OCI-LY3 (cell line): Measurements from ENCODE around the gene BHLHE23.

Experiments used
- H2AFZ ChIP-seq: fragments of 200-600, 300-600 bp; shearing (Covaris generic); 2 replicates; pipeline ENCODE4 v1.6.0; 2014; ENCODE audit warnings: antibody characterized with exemption, low read depth, low read length
- H3K27ac ChIP-seq: fragments of 200-600, 300-600 bp; sonication (generic); 2 replicates; pipeline ENCODE4 v1.5.1; 2014; ENCODE audit warnings: mild to moderate bottlenecking, low read length, moderate library complexity, mixed read lengths
- H3K27me3 ChIP-seq: fragments of 200-600, 300-600 bp; sonication (generic); 2 replicates; pipeline ENCODE4 v1.6.1; 2014; ENCODE audit warnings: low read depth, low read length, mixed read lengths
- H3K36me3 ChIP-seq: fragments of 200-600, 300-600 bp; sonication (generic); replicated peaks from 2 replicates; pipeline ENCODE3; 2014; ENCODE audit warnings: low read depth, low read length, mixed read lengths
- H3K4me1 ChIP-seq: fragments of 300-600, 200-600 bp; sonication (generic); 2 replicates; pipeline ENCODE4 v1.6.1; 2014; ENCODE audit warnings: low read length, mixed read lengths
- H3K4me2 ChIP-seq: fragments of 200-600, 300-600 bp; sonication (generic); 2 replicates; pipeline ENCODE4 v1.6.1; 2014; ENCODE audit warnings: low read length, mixed read lengths
- H3K4me3 ChIP-seq: fragments of 300-600, 200-600 bp; sonication (generic); 2 replicates; pipeline ENCODE4 v1.5.1; 2014; ENCODE audit warnings: antibody characterized with exemption, mild to moderate bottlenecking, low read length, moderate library complexity
- H3K79me2 ChIP-seq: fragments of 300-600, 200-600 bp; shearing (Covaris generic); 2 replicates; pipeline ENCODE4 v1.6.1; 2014; ENCODE audit warnings: mild to moderate bottlenecking, low read length, mixed read lengths
- H3K9ac ChIP-seq: fragments of 300-600, 200-600 bp; shearing (Covaris generic); 2 replicates; pipeline ENCODE4 v1.6.0; 2014; ENCODE audit warnings: mild to moderate bottlenecking, low read length, moderate library complexity
- H3K9me3 ChIP-seq: fragments of 200-600, 300-600 bp; shearing (Covaris generic); 2 replicates; pipeline ENCODE4 v1.6.1; 2014; ENCODE audit warnings: low read length, mixed read lengths; ENCODE audit not compliant: insufficient read depth
- H4K20me1 ChIP-seq: fragments of 200-600, 300-600 bp; sonication (generic); 2 replicates; pipeline ENCODE4 v1.6.1; 2016; ENCODE audit warnings: low read length, mixed read lengths; ENCODE audit not compliant: insufficient read depth
- CTCF ChIP-seq: fragments of 200-600, 300-600 bp; sonication (generic); IDR thresholded peaks from 2 replicates; pipeline ENCODE4 v1.5.1; 2014; ENCODE audit warnings: antibody characterized with exemption, low read length, low read depth
- EZH2phosphoT487 ChIP-seq: fragments of 200-600 bp; shearing (Covaris generic); IDR thresholded peaks from 2 replicates; pipeline ENCODE4 v1.6.1; 2018; ENCODE audit warnings: antibody characterized with exemption, mixed run types, low read depth

BHLHE23 gene

GRCh38 chr20:63050406-63050805 is 43.6 kb upstream of the BHLHE23 start:
- Histone ChIP-seq H3K9ac (no peak overlapping the region), H3K4me1 (no peaks in the 10 kb centered on the region), H2AFZ (no peak overlapping the region), H3K27me3 (0 out of 2 replicates have a peak, but pooled peaks cover 2% of the 10 kb centered on the region), H3K27ac (no peak overlapping the region), H3K79me2 (no peaks in the 10 kb centered on the region), H3K4me2 (no peak overlapping the region), H3K9me3 (no peaks in the 10 kb centered on the region), H3K36me3 (no peaks in the 10 kb centered on the region), H4K20me1 (no peaks in the 10 kb centered on the region), H3K4me3 (no peak overlapping the region)
- no peak for TF ChIP-seq CTCF
- no peak for TF ChIP-seq EZH2phosphoT487

- Histone ChIP-seq H3K36me3 (no peaks in the 10 kb centered on the region), H3K27ac (no peak overlapping the region), H4K20me1 (no peaks in the 10 kb centered on the region), H2AFZ (no peak overlapping the region), H3K4me3 (no peak overlapping the region), H3K9ac (no peak overlapping the region), H3K27me3 (0 out of 2 replicates have a peak, but pooled peaks cover 2% of the 10 kb centered on the region), H3K79me2 (no peaks in the 10 kb centered on the region), H3K4me2 (no peak overlapping the region), H3K4me1 (no peaks in the 10 kb centered on the region), H3K9me3 (no peaks in the 10 kb centered on the region)
- TF ChIP-seq EZH2phosphoT487, result no peak
- no peak for TF ChIP-seq CTCF
Measured at GRCh38 chr20:63049561-63050221, 42.9 kb upstream of the BHLHE23 start.

- TF ChIP-seq CTCF, result no peak
- no peak for TF ChIP-seq EZH2phosphoT487
- H3K36me3 ChIP-seq, result no peaks in the 10 kb centered on the region
- no peak overlapping the region for H2AFZ ChIP-seq
- no peak overlapping the region for H3K4me2 ChIP-seq
- no peaks in the 10 kb centered on the region for H4K20me1 ChIP-seq
- no peak overlapping the region for H3K9ac ChIP-seq
- 0 out of 2 replicates have a peak, but pooled peaks cover 2% of the 10 kb centered on the region for H3K27me3 ChIP-seq
- H3K79me2 ChIP-seq, result no peaks in the 10 kb centered on the region
- H3K27ac ChIP-seq, result no peak overlapping the region
- H3K4me1 ChIP-seq, result no peaks in the 10 kb centered on the region
- no peak overlapping the region for H3K4me3 ChIP-seq
- no peaks in the 10 kb centered on the region for H3K9me3 ChIP-seq
Measured at GRCh38 chr20:63049191-63049518, 42.4 kb upstream of the BHLHE23 start.

GRCh38 chr20:63048516-63049190 is 41.9 kb upstream of the BHLHE23 start:
- Histone ChIP-seq H3K4me2 (no peak overlapping the region), H4K20me1 (no peaks in the 10 kb centered on the region), H2AFZ (no peak overlapping the region), H3K4me3 (no peak overlapping the region), H3K4me1 (no peaks in the 10 kb centered on the region), H3K36me3 (no peaks in the 10 kb centered on the region), H3K79me2 (no peaks in the 10 kb centered on the region), H3K27ac (no peak overlapping the region), H3K9ac (no peak overlapping the region), H3K9me3 (no peaks in the 10 kb centered on the region), H3K27me3 (0 out of 2 replicates have a peak, but pooled peaks cover 2% of the 10 kb centered on the region)
- TF ChIP-seq CTCF (no peak), EZH2phosphoT487 (no peak)
